HepG2 (cell line): ENCODE measurements around the gene ZNF276. TPM values are rescaled to one million over a fixed set of nuclear protein-coding genes. Genes with fewer than 3 reads are reported as not detected.

Source experiments
- FIP1L1 ChIP-seq: fragments of 200-400 bp; formaldehyde crosslinking; IDR thresholded peaks from 2 replicates; pipeline ENCODE4 v1.6.1; 2018; ENCODE audit warnings: low read depth, mild to moderate bottlenecking, low read length, moderate library complexity, borderline replicate concordance; ENCODE audit not compliant: insufficient read depth
- HOXA9 ChIP-seq: sonication (generic); formaldehyde crosslinking; IDR thresholded peaks from 2 replicates; pipeline ENCODE4 v1.8.1; 2022; ENCODE audit warnings: missing genetic modification reagents, mild to moderate bottlenecking, moderate library complexity, borderline replicate concordance
- IRF1 ChIP-seq: sonication (generic); formaldehyde crosslinking; IDR thresholded peaks from 2 replicates; pipeline ENCODE4 v1.4.0; 2020; ENCODE audit warnings: low read depth, mild to moderate bottlenecking, missing genetic modification reagents
- KDM5B ChIP-seq: sonication (generic); formaldehyde crosslinking; IDR thresholded peaks from 2 replicates; pipeline ENCODE4 v1.4.0; 2020; ENCODE audit warnings: missing genetic modification reagents, mild to moderate bottlenecking, borderline replicate concordance
- REXO4 ChIP-seq: sonication (generic); formaldehyde crosslinking; IDR thresholded peaks from 2 replicates; pipeline ENCODE4 v1.8.0; 2022; ENCODE audit warnings: missing genetic modification reagents, mild to moderate bottlenecking, borderline replicate concordance
- RFX3 ChIP-seq: IDR thresholded peaks from 2 replicates; pipeline ENCODE4 v1.6.1; 2016; ENCODE audit warnings: missing biosample characterization, missing genetic modification reagents
- STAG1 ChIP-seq: sonication (generic); formaldehyde crosslinking; IDR thresholded peaks from 2 replicates; pipeline ENCODE4 v1.4.0; 2020; ENCODE audit warnings: missing genetic modification reagents
- SUZ12 ChIP-seq: fragments of 150-350 bp; IDR thresholded peaks from 2 replicates; pipeline ENCODE4 v1.6.1; 2014; ENCODE audit warnings: low read depth, low read length
- TOPORS ChIP-seq: sonication (generic); formaldehyde crosslinking; IDR thresholded peaks from 2 replicates; pipeline ENCODE4 v1.8.0; 2023; ENCODE audit warnings: mild to moderate bottlenecking, missing genetic modification reagents
- ZBTB38 ChIP-seq: sonication (generic); formaldehyde crosslinking; IDR thresholded peaks from 2 replicates; pipeline ENCODE4 v1.5.1; 2020; ENCODE audit warnings: mild to moderate bottlenecking, missing genetic modification reagents
- ZMYM4 ChIP-seq: sonication (generic); formaldehyde crosslinking; IDR thresholded peaks from 2 replicates; pipeline ENCODE4 v1.8.1; 2023; ENCODE audit warnings: mild to moderate bottlenecking, missing genetic modification reagents
- ZNF121 ChIP-seq: sonication (generic); formaldehyde crosslinking; IDR thresholded peaks from 2 replicates; pipeline ENCODE4 v1.5.0; 2020; ENCODE audit warnings: mild to moderate bottlenecking, missing genetic modification reagents
- ZNF207 ChIP-seq: fragments of 450-650 bp; IDR thresholded peaks from 2 replicates; pipeline ENCODE4 v1.6.1; 2016; ENCODE audit warnings: antibody characterized with exemption, borderline replicate concordance
- ZNF34 ChIP-seq: sonication (generic); formaldehyde crosslinking; IDR thresholded peaks from 2 replicates; pipeline ENCODE4 v1.4.0; 2020; ENCODE audit warnings: mild to moderate bottlenecking, missing genetic modification reagents, borderline replicate concordance
- ZNF512B ChIP-seq: sonication (generic); formaldehyde crosslinking; IDR thresholded peaks from 2 replicates; pipeline ENCODE4 v1.5.1; 2020; ENCODE audit warnings: missing genetic modification reagents, mild to moderate bottlenecking, borderline replicate concordance
- ZNF816 ChIP-seq: sonication (generic); formaldehyde crosslinking; IDR thresholded peaks from 2 replicates; pipeline ENCODE4 v1.8.0; 2022; ENCODE audit warnings: missing genetic modification reagents, mild to moderate bottlenecking, borderline replicate concordance
- polyA plus RNA-seq, 8 experiments: library from polyadenylated mRNA; depleted of rRNA in 3 of 8; stranded (reverse) in 7 of 8; unstranded in 1 of 8; fragments of >200 nt; fragmentation: Illumina TruSeq in 4 of 8; extraction: Trizol in 4 of 8; gene quantifications; 2 replicates each; pipeline versions ENCODE4 v1.2.1 to v1.2.3, GENCODE V29; 2011 to 2016; ENCODE audit warnings: low read depth in 4 of 8, missing spikeins in 1 of 8, mixed read lengths in 1 of 8; ENCODE audit not compliant: insufficient read depth in 1 of 8
- total RNA-seq, 5 experiments: library from RNA; depleted of rRNA; stranded (reverse); fragments of >200 nt; fragmentation: Illumina TruSeq; extraction: Trizol; gene quantifications; 2 replicates each; pipeline ENCODE4 v1.2.3, GENCODE V29; 2016; ENCODE audit warnings: low read depth in 1 of 5
- TF ChIP-seq, protein P1 (sequence below): IDR thresholded peaks from 2 replicates; pipeline ENCODE4 v1.4.0; 2020; ENCODE audit warnings: mild to moderate bottlenecking, missing genetic modification reagents
- TF ChIP-seq, protein P2 (sequence below): sonication (generic); formaldehyde crosslinking; IDR thresholded peaks from 2 replicates; pipeline ENCODE4 v1.4.0; 2020; ENCODE audit warnings: missing genetic modification reagents
- TF ChIP-seq, protein P3 (sequence below): sonication (generic); formaldehyde crosslinking; IDR thresholded peaks from 2 replicates; pipeline ENCODE4 v1.8.1; 2023; ENCODE audit warnings: missing genetic modification reagents, mild to moderate bottlenecking, borderline replicate concordance

The ZNF276 gene
- total and polyA plus RNA-seq, 2 of the 13 experiments (the other 11 are each of a cell fraction or from before 2014, with no cell fraction given) = 17.7 to 18.0 TPM

GRCh38 chr16:89787365-89787805 is 66.0 kb downstream of the ZNF276 start (continued):
- TF ChIP-seq, protein P1, sequence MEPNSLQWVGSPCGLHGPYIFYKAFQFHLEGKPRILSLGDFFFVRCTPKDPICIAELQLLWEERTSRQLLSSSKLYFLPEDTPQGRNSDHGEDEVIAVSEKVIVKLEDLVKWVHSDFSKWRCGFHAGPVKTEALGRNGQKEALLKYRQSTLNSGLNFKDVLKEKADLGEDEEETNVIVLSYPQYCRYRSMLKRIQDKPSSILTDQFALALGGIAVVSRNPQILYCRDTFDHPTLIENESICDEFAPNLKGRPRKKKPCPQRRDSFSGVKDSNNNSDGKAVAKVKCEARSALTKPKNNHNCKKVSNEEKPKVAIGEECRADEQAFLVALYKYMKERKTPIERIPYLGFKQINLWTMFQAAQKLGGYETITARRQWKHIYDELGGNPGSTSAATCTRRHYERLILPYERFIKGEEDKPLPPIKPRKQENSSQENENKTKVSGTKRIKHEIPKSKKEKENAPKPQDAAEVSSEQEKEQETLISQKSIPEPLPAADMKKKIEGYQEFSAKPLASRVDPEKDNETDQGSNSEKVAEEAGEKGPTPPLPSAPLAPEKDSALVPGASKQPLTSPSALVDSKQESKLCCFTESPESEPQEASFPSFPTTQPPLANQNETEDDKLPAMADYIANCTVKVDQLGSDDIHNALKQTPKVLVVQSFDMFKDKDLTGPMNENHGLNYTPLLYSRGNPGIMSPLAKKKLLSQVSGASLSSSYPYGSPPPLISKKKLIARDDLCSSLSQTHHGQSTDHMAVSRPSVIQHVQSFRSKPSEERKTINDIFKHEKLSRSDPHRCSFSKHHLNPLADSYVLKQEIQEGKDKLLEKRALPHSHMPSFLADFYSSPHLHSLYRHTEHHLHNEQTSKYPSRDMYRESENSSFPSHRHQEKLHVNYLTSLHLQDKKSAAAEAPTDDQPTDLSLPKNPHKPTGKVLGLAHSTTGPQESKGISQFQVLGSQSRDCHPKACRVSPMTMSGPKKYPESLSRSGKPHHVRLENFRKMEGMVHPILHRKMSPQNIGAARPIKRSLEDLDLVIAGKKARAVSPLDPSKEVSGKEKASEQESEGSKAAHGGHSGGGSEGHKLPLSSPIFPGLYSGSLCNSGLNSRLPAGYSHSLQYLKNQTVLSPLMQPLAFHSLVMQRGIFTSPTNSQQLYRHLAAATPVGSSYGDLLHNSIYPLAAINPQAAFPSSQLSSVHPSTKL (CRISPR knock-in tag) = 0 out of 2 replicates have a peak, but pooled peaks have one; percentile 11
- TF ChIP-seq SUZ12 = no peak
- TF ChIP-seq ZBTB38 (CRISPR knock-in tag) = 0 out of 2 replicates have a peak, but pooled peaks have one; percentile 43
- no peak for TF ChIP-seq ZNF512B (CRISPR knock-in tag)
- TF ChIP-seq, protein P2, sequence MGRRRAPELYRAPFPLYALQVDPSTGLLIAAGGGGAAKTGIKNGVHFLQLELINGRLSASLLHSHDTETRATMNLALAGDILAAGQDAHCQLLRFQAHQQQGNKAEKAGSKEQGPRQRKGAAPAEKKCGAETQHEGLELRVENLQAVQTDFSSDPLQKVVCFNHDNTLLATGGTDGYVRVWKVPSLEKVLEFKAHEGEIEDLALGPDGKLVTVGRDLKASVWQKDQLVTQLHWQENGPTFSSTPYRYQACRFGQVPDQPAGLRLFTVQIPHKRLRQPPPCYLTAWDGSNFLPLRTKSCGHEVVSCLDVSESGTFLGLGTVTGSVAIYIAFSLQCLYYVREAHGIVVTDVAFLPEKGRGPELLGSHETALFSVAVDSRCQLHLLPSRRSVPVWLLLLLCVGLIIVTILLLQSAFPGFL (CRISPR knock-in tag) = no peak
- no peak for TF ChIP-seq STAG1 (CRISPR knock-in tag)
- TF ChIP-seq KDM5B (CRISPR knock-in tag) = no peak
- TF ChIP-seq ZNF34 (CRISPR knock-in tag) = no peak
- no peak for TF ChIP-seq REXO4 (CRISPR knock-in tag)
- TF ChIP-seq IRF1 = no peak
- TF ChIP-seq ZNF121 (CRISPR knock-in tag) = peak; percentile 96
- peak; percentile 16; the same call in 1 of the 2 replicates for TF ChIP-seq ZMYM4
- TF ChIP-seq ZNF816 = 0 out of 2 replicates have a peak, but pooled peaks have one; percentile 28
- TF ChIP-seq RFX3 = no peak
- TF ChIP-seq TOPORS = no peak
- TF ChIP-seq FIP1L1 = no peak
- TF ChIP-seq, protein P3, sequence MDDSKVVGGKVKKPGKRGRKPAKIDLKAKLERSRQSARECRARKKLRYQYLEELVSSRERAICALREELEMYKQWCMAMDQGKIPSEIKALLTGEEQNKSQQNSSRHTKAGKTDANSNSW (CRISPR knock-in tag) = no peak
- no peak for TF ChIP-seq ZNF207
- TF ChIP-seq HOXA9 (CRISPR knock-in tag) = no peak
